ENCODE data around the gene PRPF39. TPM values are rescaled to one million over a fixed set of nuclear protein-coding genes. Genes with fewer than 3 reads are reported as not detected.

PRPF39 gene
- total RNA-seq = 10 to 100 TPM; 20.7 to 30.0 (median 28.4) TPM

DNA sequence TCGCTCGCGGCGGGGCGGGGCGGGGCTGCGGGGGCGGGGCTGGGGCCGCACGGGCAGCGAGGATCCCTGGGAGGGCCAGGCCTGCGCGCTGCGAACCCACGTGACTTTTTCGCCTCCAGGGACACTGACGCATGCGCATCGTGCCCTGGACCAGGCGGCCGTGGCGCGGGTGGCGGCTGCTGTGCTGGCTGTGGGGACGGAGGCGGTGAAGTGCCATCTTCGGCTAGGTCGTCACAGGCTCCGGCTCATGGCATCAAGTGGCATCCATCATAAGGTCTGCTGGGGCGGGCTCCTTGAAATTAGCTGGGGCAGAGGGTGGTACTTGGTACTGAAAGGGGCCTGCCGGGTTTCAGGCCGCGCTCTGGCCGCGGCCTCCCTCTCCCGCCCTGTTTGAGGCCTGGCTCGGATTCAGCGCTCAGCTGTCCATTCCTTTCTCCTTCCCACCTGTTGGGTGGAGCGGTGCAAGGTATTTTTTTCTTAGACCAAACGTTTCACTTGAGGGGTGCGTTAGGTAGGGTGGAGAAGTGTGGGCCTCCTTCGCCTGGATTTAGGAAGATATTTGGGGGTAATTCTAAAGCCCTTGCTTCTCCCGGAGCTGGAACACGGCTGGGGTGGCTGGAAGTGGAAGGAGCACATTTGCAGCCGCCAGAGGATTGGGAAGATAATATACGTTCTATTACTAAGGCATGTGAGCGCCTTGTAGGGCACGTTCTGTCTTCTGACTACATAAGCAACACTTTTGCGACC, at the start of gene PRPF39:
PRPF39 (plus strand) TSS at position 141 of the 747 bp plus-strand sequence. CDS start 11,124 bp downstream, outside the sequence.
- Histone ChIP-seq H3K36me3 (no peaks in the 10 kb centered on the region), H3K9me3 (no peaks in the 10 kb centered on the region), H3K4me3 (peak within 1 kb of the TSS; percentile 61 to 87 (median 74)), H3K27ac (peak within 1 kb of the TSS; percentile 51 to 94 (median 90)), H3K4me1 (peaks cover 0 to 53% (median 22%) of the 10 kb centered on the region in 4 donors), H3K27me3 (no peaks in the 10 kb centered on the region)
- DNase-seq (ENCODE audit: low spot score in 2 of 2) = peak; percentile 91 to 92
- TF ChIP-seq EP300 (IDR thresholded peaks at IDR 0.05) = peak; percentile 40 to 99
- TF ChIP-seq, protein P1, sequence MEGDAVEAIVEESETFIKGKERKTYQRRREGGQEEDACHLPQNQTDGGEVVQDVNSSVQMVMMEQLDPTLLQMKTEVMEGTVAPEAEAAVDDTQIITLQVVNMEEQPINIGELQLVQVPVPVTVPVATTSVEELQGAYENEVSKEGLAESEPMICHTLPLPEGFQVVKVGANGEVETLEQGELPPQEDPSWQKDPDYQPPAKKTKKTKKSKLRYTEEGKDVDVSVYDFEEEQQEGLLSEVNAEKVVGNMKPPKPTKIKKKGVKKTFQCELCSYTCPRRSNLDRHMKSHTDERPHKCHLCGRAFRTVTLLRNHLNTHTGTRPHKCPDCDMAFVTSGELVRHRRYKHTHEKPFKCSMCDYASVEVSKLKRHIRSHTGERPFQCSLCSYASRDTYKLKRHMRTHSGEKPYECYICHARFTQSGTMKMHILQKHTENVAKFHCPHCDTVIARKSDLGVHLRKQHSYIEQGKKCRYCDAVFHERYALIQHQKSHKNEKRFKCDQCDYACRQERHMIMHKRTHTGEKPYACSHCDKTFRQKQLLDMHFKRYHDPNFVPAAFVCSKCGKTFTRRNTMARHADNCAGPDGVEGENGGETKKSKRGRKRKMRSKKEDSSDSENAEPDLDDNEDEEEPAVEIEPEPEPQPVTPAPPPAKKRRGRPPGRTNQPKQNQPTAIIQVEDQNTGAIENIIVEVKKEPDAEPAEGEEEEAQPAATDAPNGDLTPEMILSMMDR (IDR thresholded peaks at IDR 0.05) = peak in 2 of 5 experiments; percentile 30 to 36
- peak; percentile 82 to 93 for TF ChIP-seq POLR2A (IDR thresholded peaks at IDR 0.05)
- 0% methylated on average over 19 to 29 of the region's 49 CpGs for WGBS, 2 donors

- Histone ChIP-seq H3K27ac (no peak overlapping the region), H3K27me3 (no peaks in the 10 kb centered on the region), H3K36me3 (peaks cover 0 to 80% (median 0%) of the 10 kb centered on the region in 3 donors), H3K4me3 (no peak overlapping the region), H3K9me3 (no peaks in the 10 kb centered on the region), H3K4me1 (no peaks in the 10 kb centered on the region)
- TF ChIP-seq POLR2A (IDR thresholded peaks at IDR 0.05) = no peak
- TF ChIP-seq, protein P1 (IDR thresholded peaks at IDR 0.05) = no peak
- no peak for TF ChIP-seq EP300 (IDR thresholded peaks at IDR 0.05)
- no peak for DNase-seq (ENCODE audit: low spot score in 2 of 2)
Observed at GRCh38 chr14:45034730-45035129, 49.2 kb upstream of the PRPF39 start.

DNA sequence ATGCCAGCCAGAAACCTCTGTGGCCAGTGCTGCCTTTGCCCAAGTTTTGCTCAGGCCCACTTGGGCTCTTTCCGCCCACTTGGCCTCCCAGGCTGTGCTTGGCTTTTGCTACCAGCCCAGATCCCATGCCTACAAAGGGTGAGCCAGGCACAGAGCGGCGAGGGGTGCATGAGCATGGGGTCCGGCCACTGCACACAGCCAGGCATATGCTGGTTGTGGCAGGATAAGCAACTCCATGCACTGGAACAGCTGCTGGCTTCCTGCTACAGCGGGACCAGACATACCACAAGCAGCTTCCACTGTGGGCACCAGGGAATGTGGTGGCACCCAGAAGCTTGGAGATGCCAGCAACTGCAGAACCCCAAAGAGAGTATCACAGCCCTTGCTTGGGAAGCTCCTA, 45.7 kb upstream of the PRPF39 start:
- Histone ChIP-seq H3K36me3 (peaks cover 0 to 74% (median 0%) of the 10 kb centered on the region in 3 donors), H3K4me1 (no peaks in the 10 kb centered on the region), H3K9me3 (no peaks in the 10 kb centered on the region), H3K27me3 (no peaks in the 10 kb centered on the region), H3K4me3 (no peak overlapping the region), H3K27ac (no peak overlapping the region)
- no peak for DNase-seq (ENCODE audit: low spot score in 2 of 2)
- TF ChIP-seq POLR2A (IDR thresholded peaks at IDR 0.05) (no peak), EP300 (IDR thresholded peaks at IDR 0.05) (no peak)
- TF ChIP-seq, protein P1 (IDR thresholded peaks at IDR 0.05) = no peak
- 98 to 100% methylated on average over 3 to 5 of the region's 5 CpGs for WGBS, 2 donors

GRCh38 chr14:45038865-45039264, 45.1 kb upstream of the PRPF39 start:
- H3K9me3 ChIP-seq = no peaks in the 10 kb centered on the region
- H3K27ac ChIP-seq = no peak overlapping the region
- peaks cover 0 to 74% (median 0%) of the 10 kb centered on the region in 3 donors for H3K36me3 ChIP-seq
- H3K4me1 ChIP-seq = no peaks in the 10 kb centered on the region
- 96 to 100% methylated on average over 2 to 5 of the region's 5 CpGs for WGBS, 2 donors
- H3K4me3 ChIP-seq = no peak overlapping the region
- H3K27me3 ChIP-seq = no peaks in the 10 kb centered on the region
- TF ChIP-seq, protein P1 (IDR thresholded peaks at IDR 0.05) = no peak
- no peak for TF ChIP-seq POLR2A (IDR thresholded peaks at IDR 0.05)
- no peak for DNase-seq (ENCODE audit: low spot score in 2 of 2)

DNA sequence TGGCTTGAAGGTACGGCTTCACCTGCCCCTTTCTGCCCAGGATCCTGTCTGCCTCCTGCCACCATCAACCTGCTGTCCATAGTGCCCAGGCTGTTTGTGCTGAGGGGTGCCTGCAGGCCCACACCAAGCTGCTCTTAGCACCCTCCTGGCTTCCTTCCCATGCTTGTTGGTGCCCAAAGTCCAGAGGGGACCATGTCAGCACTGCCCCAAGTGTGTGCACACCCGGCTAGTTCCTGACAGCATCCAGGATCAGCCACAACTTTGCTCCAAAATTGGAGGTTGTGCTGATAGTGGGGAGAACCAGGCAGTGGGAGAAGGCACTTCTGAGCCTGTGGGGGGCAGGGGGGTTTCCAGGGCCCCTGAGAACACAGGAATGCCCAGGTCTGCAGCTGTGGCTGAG, 44.5 kb upstream of the PRPF39 start:
- no peak overlapping the region for H3K4me3 ChIP-seq
- TF ChIP-seq, protein P1 (IDR thresholded peaks at IDR 0.05) = no peak
- TF ChIP-seq POLR2A (IDR thresholded peaks at IDR 0.05) (no peak), EP300 (IDR thresholded peaks at IDR 0.05) (no peak)
- WGBS, 2 donors = 100% methylated on average over 2 of the region's 2 CpGs
- H3K27ac ChIP-seq = no peak overlapping the region
- H3K4me1 ChIP-seq = no peaks in the 10 kb centered on the region
- no peaks in the 10 kb centered on the region for H3K27me3 ChIP-seq
- H3K9me3 ChIP-seq = no peaks in the 10 kb centered on the region
- no peak for DNase-seq (ENCODE audit: low spot score in 2 of 2)
- peaks cover 0 to 74% (median 0%) of the 10 kb centered on the region in 3 donors for H3K36me3 ChIP-seq

Measured in tibial nerve (tissue), 4 donors.